ENCODE measurements around the gene DHX32. TPM values are rescaled to one million over a fixed set of nuclear protein-coding genes. Genes with fewer than 3 reads are reported as not detected.

Gene DHX32
- polyA plus RNA-seq, 1 donor (not counting 4 experiments of a cell fraction or from before 2014, with no cell fraction given): 48.3 TPM

GRCh38 chr10:125824736-125825135, 56.4 kb downstream of the DHX32 start:
- no peak for DNase-seq (ENCODE audit: low read depth, low spot score)

GRCh38 chr10:125823663-125824251, 57.3 kb downstream of the DHX32 start:
- FAIRE-seq (no peak), DNase-seq (ENCODE audit: low read depth, low spot score) (no peak)
- dilution Hi-C loops (cut with MboI; ENCODE audit: extremely low pct_ligation_motif_present, low sequenced_read_pairs): no loop called here

More at GRCh38 chr10:125824736-125825135, 56.4 kb downstream of the DHX32 start:
- no peaks in the 10 kb centered on the region for H3K9me1 ChIP-seq (ENCODE audit: control insufficient read depth, extremely low read depth, insufficient read depth, low read length)
- peak; percentile 26 for FAIRE-seq
- H3K4me2 ChIP-seq (ENCODE audit: control insufficient read depth, extremely low read depth, insufficient read depth, low read depth, low read length): peak overlapping the region; percentile 88
- no peaks in the 10 kb centered on the region for H3K27me3 ChIP-seq (ENCODE audit: control insufficient read depth, extremely low read depth, insufficient read depth, low read length)
- TF ChIP-seq CTCF (optimal IDR thresholded peaks at IDR 0.05 in 1 of 3, IDR thresholded peaks at IDR 0.05 in 1 of 3, conservative IDR thresholded peaks at IDR 0.05 in 1 of 3; ENCODE audit: extremely low read depth in 1 of 3, insufficient read depth in 2 of 3, low read length in 3 of 3) (no peak), EZH2 (IDR thresholded peaks at IDR 0.05; ENCODE audit: low read length) (no peak)
- no peaks in the 10 kb centered on the region for H4K20me1 ChIP-seq (ENCODE audit: control insufficient read depth, extremely low read depth, insufficient read depth, low read length)
- dilution Hi-C loops (cut with MboI; ENCODE audit: extremely low pct_ligation_motif_present, low sequenced_read_pairs): no loop called here
- peak overlapping the region; percentile 99 for H3K27ac ChIP-seq (ENCODE audit: control insufficient read depth, insufficient read depth, low read length)
- H3K79me2 ChIP-seq (ENCODE audit: control insufficient read depth, insufficient read depth, low read length): peaks cover 67% of the 10 kb centered on the region
- H3K4me1 ChIP-seq (ENCODE audit: control insufficient read depth, extremely low read depth, insufficient read depth, low read length): peaks cover 19% of the 10 kb centered on the region
- peaks cover 12 to 16% of the 10 kb centered on the region in 2 experiments for H3K36me3 ChIP-seq (ENCODE audit: control insufficient read depth in 2 of 2, extremely low read depth in 1 of 2, insufficient read depth in 2 of 2, low read length in 2 of 2)
- no peak overlapping the region for H2AFZ ChIP-seq (ENCODE audit: control insufficient read depth, low read length)
- H3K4me3 ChIP-seq (ENCODE audit: control insufficient read depth in 2 of 3, extremely low read depth in 1 of 3, insufficient read depth in 2 of 3, low read depth in 1 of 3, low read length in 3 of 3): peak overlapping the region; percentile 82 to 99 (median 98)
- peak overlapping the region; percentile 94 for H3K9ac ChIP-seq (ENCODE audit: control insufficient read depth, extremely low read depth, insufficient read depth, low read length)
- no peaks in the 10 kb centered on the region for H3K9me3 ChIP-seq (ENCODE audit: control insufficient read depth, low read depth, low read length)

More at GRCh38 chr10:125823663-125824251, 57.3 kb downstream of the DHX32 start:
- no peaks in the 10 kb centered on the region for H3K9me1 ChIP-seq (ENCODE audit: control insufficient read depth, extremely low read depth, insufficient read depth, low read length)
- H3K4me3 ChIP-seq (ENCODE audit: control insufficient read depth in 2 of 3, extremely low read depth in 1 of 3, insufficient read depth in 2 of 3, low read depth in 1 of 3, low read length in 3 of 3): peak overlapping the region; percentile 82 to 99 (median 98)
- no peaks in the 10 kb centered on the region for H4K20me1 ChIP-seq (ENCODE audit: control insufficient read depth, extremely low read depth, insufficient read depth, low read length)
- H3K4me2 ChIP-seq (ENCODE audit: control insufficient read depth, extremely low read depth, insufficient read depth, low read depth, low read length): peak overlapping the region; percentile 88
- H3K9me3 ChIP-seq (ENCODE audit: control insufficient read depth, low read depth, low read length): no peaks in the 10 kb centered on the region
- H3K4me1 ChIP-seq (ENCODE audit: control insufficient read depth, extremely low read depth, insufficient read depth, low read length): peaks cover 19% of the 10 kb centered on the region
- peaks cover 7 to 10% of the 10 kb centered on the region in 2 experiments for H3K36me3 ChIP-seq (ENCODE audit: control insufficient read depth in 2 of 2, extremely low read depth in 1 of 2, insufficient read depth in 2 of 2, low read length in 2 of 2)
- H3K27me3 ChIP-seq (ENCODE audit: control insufficient read depth, extremely low read depth, insufficient read depth, low read length): no peaks in the 10 kb centered on the region
- peak overlapping the region; percentile 99 for H3K27ac ChIP-seq (ENCODE audit: control insufficient read depth, insufficient read depth, low read length)
- peak overlapping the region; percentile 100 for H2AFZ ChIP-seq (ENCODE audit: control insufficient read depth, low read length)
- peaks cover 63% of the 10 kb centered on the region for H3K79me2 ChIP-seq (ENCODE audit: control insufficient read depth, insufficient read depth, low read length)
- H3K9ac ChIP-seq (ENCODE audit: control insufficient read depth, extremely low read depth, insufficient read depth, low read length): peak overlapping the region; percentile 94
- TF ChIP-seq CTCF (optimal IDR thresholded peaks at IDR 0.05 in 1 of 3, IDR thresholded peaks at IDR 0.05 in 1 of 3, conservative IDR thresholded peaks at IDR 0.05 in 1 of 3; ENCODE audit: extremely low read depth in 1 of 3, insufficient read depth in 2 of 3, low read length in 3 of 3) (no peak), EZH2 (IDR thresholded peaks at IDR 0.05; ENCODE audit: low read length) (no peak)
